GM21526 (cell line): ENCODE measurements around the gene PSMC1.
"Not testable (repeated sequence)": the region's sequence is repeated elsewhere in the genome, so short reads cannot be mapped to it uniquely, and the experiment has no call there.

Experiments used
- ATAC-seq: cut with Tn5 transposase; IDR thresholded peaks from one replicate; pipeline ENCODE4 v1.9.1; 2021; ENCODE audit warnings: moderate library complexity; ENCODE audit not compliant: unreplicated experiment, low FRiP score

PSMC1 gene

DNA sequence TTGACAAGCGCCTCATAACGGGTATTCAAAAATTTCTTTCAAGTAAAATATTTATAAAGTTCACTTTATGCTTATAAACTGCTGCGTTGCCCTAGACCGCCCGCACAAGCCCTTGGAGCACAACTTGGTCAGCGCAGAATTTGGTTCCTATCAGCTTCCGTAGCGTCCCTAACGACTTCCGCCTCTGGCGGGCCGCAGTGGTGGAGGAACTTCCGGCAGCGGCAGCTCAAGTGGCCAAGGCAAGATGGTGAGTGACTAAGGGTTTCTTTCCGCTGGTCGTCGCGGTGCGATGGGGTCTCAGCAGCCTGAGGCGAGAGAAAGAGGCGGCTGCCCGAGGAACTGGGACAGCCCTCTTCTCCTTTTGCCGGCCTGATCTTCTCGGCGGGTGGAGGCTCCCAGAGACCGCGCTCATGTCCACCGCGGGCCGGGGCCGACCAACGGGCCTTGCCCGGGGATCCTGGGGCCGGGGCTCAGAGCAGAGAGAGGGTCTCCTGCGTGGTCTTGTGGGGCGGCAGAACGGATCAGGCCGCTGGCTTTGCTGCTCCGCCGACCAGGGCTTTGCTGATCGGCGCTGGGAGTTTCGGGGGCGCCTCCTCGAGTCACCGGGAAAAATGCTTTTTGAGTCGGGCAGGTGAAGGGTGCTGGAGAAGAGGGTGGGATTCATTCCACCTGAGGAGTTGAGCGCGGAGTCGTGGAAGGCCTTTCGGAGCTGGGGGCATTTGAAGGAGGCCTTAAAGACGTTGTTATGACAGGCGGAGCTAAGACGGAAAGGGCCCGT, at the start of gene PSMC1:
Gene PSMC1 (plus strand): TSS at position 200 of the 778 bp plus-strand sequence. CDS start 45 bp downstream, at position 245.
- peak; percentile 87 for ATAC-seq

- no peak for ATAC-seq
These were observed 43.1 kb upstream of the PSMC1 start for GRCh38 chr14:90213099-90213748.

DNA sequence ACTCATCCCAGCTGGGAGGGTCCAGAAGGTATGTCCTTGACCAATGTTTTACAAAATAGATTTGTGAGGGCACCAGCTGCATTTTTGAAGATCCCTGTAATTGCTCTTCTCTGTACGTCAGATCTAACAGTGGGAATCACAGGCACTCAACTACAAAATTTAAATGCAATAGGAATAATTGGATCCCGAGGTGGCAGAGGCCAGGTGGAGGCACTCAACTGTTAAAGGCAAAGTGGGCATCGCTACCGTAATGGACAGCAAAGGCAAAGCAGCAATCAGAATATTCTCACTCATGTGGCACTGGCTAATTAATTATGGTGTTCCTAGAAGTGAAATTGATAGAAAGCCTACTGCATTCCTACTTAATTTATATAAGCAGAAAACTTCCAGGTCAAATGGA, 27.9 kb upstream of the PSMC1 start:
- ATAC-seq, result no peak

- ATAC-seq, result not testable (repeated sequence)
These were observed 26.4 kb upstream of the PSMC1 start for GRCh38 chr14:90229942-90230341.

DNA sequence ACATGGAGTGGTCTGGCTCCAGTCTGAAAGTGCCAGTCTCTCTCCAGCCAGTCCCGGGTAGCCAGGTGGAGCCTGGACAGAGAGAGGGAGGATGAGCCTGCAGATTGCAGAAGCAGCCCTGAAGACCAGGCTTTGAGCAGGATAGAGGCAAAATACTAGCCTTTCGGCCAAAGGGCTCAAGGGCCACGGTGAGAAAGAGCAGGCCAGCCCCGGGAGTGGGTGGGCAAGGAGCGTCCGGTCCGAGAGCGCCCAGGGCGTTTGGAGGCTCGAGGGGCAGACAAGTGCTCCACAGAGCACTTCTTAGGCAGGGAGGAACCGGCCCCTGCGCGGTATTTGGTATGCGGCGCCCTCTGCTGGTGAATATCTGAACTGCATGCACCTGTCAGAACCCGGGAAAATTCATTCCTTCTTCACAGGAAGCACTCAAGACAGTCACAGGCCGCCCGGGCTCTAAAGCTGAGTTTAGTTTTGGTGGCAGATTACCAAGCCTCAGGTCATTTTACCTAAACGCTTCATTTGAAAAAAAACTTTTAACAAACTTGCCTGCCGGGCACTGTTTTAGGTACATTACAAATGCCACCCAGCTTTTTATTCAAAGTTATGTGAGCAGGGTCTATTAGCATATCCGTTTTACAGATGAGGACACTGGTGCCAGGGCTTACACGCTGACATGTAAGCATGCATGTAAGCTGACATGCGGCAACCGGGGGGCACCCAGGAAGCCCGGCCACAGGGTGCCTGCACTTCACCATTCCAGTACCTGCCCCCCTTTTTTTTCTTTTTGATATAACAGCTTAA, 21.0 kb upstream of the PSMC1 start:
- ATAC-seq, result peak; percentile 75

DNA sequence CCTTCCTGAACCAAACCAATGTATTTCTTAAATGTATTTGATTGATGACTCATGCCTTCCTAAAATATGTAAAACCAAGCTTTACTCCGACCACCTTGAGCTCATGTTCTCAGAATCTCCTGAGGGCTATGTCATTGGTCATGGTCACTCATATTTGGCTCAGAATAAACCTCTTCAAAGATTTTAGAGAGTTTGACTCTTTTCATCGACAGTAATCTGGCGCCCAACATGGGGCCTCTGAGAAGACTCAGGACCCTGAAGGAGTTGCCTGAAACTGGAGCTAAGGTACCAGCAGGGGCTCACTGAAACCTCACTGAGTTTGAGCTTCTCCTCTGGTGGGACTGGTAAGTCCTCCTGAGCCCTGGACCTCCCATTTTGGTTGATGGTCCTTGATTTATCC, 17.2 kb upstream of the PSMC1 start:
- ATAC-seq, result no peak

- no peak for ATAC-seq
These were observed 13.9 kb upstream of the PSMC1 start for GRCh38 chr14:90242444-90242843.

DNA sequence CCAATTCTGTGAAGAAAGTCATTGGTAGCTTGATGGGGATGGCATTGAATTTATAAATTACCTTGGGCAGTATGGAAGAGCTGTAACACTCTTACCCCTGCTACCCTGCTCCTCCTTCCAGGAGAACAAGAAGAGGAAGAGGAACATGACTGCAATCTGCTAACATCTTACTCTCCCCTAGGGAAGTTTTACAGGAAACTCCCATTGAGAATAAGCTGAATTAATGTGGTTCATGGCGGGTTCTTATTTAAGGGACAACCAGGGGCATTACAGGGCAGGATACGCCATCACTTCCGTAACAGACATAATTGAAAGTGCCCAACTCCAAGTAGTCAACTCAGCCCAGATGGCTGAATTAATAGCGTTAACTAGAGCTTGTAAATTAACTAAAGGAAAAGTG, 9.4 kb upstream of the PSMC1 start:
- ATAC-seq, result no peak

- not testable (repeated sequence) for ATAC-seq
These were observed 8.9 kb upstream of the PSMC1 start for GRCh38 chr14:90247441-90247840.

- no peak for ATAC-seq
These were observed 7.8 kb upstream of the PSMC1 start for GRCh38 chr14:90248594-90248993.

DNA sequence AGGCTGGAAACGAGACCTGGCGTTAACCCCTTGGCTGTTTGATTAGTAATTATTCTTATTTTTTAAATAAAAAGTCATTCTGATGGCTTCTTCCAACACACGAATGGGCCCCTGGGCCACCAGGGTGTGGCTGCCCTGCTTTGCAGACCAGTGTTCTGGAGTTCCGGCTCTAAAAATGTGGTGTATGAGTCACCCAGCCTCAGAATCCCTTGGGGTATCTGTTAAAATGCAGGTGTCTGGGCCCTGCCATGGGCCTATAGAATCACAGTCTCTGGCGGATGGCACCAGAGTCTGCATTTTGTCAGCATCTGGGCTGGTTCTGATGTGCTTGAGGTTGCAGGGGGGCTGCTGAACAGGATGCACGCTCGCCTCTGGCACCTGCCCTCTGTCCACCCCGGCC, 2.5 kb upstream of the PSMC1 start:
- ATAC-seq, result no peak

GRCh38 chr14:90255871-90256270, 482 bp upstream of the PSMC1 start:
- no peak for ATAC-seq

DNA sequence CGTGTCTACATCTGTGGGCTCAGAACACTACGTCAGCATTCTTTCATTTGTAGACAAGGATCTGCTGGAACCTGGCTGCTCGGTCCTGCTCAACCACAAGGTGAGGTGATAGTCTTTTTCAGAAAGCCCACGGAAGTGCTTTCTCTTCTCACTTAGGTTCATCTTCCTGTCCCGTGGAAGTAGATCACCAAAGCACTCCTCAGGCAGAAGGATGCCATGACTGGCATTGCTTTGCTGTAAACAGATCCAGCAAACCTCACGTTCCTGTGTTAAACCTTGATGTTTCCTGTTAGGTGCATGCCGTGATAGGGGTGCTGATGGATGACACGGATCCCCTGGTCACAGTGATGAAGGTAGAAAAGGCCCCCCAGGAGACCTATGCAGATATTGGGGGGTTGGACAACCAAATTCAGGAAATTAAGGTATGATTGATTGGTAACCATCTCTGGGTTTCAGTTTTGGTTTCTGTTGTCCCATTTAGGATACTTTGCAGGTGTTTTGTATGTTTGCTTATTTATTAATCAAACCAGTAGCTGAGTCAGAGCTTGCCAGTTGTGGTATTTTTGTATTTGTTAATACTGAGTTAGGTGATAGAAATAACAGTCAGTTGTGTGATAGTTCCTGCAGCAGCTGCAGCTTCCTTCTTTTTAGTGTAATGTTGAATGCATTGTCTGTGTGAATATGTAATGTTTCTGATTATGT, 7.5 kb downstream of the PSMC1 start:
- peak; percentile 67 for ATAC-seq

DNA sequence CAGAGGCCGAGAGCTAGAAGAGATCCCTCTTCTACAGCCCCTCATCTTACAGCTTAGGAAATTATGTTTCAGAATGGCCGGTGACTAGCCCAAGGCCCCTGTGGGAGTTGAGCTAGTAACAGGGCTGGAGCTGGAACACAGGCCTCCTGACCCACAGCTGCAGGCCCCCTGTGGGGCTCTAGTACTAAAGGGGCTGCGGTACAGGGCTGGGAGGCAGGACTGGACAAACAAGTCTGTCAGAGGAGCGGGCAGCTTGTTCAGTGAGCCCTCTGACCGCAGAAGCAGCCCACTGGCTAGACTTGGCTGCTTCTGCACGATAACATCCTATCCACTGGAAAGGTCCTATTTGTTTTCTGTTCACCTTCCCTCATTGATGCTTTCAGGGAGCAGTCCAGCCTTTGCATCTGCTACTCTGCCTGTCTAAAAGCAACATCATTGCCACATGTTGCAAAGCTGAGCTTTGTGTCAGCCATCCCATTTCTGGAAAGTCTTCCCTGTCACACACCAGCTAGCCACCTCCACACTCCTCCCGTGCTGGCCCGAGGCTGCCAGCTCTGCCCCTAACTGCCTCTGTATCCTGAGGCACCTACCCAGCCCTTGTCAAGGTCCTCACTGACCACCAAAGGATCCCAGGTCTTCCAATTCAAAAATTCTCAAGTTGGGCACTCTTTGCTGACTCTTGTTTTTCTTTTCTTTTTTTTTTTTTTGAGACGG, 10.2 kb downstream of the PSMC1 start:
- ATAC-seq, result no peak

DNA sequence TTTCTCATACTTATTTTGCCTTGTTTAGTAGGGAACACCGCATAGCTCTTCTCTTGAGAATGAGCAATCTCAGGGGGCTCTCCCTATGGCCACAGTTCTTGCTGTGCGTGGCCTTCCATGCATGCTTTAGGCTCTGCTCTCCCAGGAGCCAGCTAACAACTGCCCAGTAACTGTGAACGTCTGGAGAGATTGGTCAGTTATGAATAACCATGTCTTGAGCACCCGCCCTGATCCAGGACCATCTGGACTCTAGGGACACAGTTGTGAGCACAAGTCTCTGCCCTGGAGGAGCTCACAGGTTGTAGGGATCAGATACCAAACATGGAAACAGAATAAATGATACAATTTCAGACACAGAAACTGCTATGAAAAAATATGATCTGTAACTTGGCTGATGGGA, 12.1 kb downstream of the PSMC1 start:
- no peak for ATAC-seq

GRCh38 chr14:90272523-90272922, 16.2 kb downstream of the PSMC1 start:
- no peak for ATAC-seq

DNA sequence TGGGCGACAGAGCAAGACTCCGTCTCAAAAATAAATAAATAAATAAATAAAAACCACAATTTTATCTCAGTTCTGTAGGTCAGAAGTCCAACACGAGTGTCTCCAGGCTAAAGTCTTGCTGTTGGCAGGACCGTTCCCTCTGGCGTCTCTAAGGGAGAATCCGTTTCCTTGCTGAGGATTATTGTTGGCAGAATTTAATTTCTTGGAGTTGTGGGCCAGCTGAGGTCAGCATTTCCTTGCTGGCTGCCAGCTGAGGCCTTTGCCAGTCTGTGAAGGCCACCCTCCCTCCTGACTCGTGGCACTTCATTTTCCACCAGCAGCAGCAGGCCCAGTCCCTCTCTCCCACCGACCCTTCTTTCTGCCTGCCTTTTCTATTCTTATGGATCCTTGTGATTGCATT, 17.2 kb downstream of the PSMC1 start:
- ATAC-seq, result no peak

GRCh38 chr14:90274019-90274418, 17.7 kb downstream of the PSMC1 start:
- no peak for ATAC-seq

DNA sequence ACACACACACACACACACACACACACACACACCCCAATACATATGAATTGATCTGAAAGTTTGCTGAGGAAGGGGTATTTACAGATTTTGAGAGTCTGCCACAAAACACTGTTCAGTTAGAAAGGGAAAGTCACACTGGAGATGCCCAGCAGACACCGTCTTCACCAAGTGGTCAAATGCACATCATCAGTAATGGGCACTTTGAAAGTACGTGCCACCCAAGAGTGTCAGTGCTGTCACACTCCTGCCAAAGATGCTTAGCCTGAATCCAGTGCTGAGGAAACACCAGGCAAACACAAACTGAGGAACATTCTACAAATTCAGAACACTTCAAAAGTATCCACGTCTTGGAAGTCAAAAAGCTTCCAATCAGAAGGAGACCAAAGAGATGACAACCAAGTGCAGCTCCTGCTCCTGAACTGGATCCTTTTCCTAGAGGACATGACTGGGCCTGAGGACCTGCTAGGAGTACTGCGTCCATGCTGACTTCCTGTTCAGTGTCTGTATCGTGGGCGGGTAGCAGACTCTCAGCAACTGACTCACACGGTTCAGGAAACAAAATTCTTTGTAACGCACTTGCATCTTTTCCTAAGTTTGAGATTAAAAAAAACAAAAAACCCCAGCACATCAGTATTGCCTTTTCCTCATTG, 18.6 kb downstream of the PSMC1 start:
- no peak for ATAC-seq

DNA sequence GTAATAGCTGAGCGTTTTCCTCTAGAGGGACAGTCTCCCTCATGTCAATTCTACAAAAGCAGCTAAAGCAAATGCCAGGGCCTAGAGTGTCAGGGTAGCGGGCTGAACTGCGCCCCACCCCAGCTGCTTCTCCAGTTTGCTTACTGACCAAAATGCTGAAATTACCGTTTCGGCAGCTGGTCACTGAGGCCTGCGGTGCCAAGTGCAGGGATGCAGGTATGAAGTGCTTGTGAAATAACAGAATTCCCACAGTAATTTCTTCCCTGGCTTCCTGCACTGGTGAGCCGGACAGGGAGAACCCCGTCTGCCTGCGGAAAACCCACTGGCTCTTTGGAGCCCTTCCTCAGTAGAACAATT, 19.1 kb downstream of the PSMC1 start:
- ATAC-seq, result no peak
